ENCODE data around the gene CFAP65. TPM values are rescaled to one million over a fixed set of nuclear protein-coding genes. Genes with fewer than 3 reads are reported as not detected.

CFAP65 gene
- total RNA-seq, 2 donors from 2014 or later, result 0.05 to 1.6 TPM

DNA sequence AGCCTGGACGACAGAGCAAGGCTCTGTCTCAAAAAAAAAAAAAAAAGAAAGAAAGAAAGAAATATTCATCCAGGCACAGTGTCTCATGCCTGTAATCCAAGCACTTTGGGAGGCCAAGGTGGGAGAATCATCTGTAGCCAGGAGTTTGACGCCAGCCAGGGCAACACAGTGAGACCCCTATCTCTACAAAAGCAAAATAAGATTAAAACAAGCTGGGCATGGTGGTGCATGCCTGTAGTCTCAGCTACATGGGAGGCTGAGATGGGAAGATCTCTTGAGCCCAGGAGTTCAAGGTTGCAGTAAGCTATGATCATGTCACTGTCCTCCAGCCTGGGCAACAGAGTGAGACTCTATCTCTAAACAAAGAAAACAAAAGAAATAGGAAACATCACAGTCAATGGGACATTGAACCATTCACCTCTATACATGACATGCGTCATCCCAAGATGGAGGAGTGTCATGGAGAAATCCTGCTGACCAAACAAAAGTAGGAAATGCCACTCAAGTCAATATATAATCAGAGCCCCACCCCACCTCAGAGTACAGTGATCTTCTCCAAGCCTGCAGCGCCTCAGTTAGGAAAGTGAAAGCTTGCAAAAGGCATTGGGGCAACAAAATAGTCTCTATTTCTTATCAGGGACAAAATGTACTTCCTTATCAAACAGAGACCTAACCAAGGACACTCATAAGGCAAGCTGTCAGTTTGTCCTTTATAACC, 66.1 kb downstream of the CFAP65 start:
- Histone ChIP-seq H3K9me3 (no peaks in the 10 kb centered on the region), H3K4me1 (no peaks in the 10 kb centered on the region), H3K27me3 (peaks cover 16% of the 10 kb centered on the region), H3K36me3 (no peaks in the 10 kb centered on the region), H3K27ac (peak overlapping the region; percentile 24), H3K4me3 (no peak overlapping the region), H3K9ac (ENCODE audit: low read depth in 2 of 2, low read length in 2 of 2) (no peak overlapping the region)
- DNase-seq, result peak; percentile 59
- intact Hi-C loops (cut with DNase I), result loop anchor here (5.0 kb wide), 1 partner anchor 98 kb away; no protein-coding TSS in a partner anchor
- TF ChIP-seq, protein P1, sequence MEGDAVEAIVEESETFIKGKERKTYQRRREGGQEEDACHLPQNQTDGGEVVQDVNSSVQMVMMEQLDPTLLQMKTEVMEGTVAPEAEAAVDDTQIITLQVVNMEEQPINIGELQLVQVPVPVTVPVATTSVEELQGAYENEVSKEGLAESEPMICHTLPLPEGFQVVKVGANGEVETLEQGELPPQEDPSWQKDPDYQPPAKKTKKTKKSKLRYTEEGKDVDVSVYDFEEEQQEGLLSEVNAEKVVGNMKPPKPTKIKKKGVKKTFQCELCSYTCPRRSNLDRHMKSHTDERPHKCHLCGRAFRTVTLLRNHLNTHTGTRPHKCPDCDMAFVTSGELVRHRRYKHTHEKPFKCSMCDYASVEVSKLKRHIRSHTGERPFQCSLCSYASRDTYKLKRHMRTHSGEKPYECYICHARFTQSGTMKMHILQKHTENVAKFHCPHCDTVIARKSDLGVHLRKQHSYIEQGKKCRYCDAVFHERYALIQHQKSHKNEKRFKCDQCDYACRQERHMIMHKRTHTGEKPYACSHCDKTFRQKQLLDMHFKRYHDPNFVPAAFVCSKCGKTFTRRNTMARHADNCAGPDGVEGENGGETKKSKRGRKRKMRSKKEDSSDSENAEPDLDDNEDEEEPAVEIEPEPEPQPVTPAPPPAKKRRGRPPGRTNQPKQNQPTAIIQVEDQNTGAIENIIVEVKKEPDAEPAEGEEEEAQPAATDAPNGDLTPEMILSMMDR (IDR thresholded peaks at IDR 0.05), result no peak

DNA sequence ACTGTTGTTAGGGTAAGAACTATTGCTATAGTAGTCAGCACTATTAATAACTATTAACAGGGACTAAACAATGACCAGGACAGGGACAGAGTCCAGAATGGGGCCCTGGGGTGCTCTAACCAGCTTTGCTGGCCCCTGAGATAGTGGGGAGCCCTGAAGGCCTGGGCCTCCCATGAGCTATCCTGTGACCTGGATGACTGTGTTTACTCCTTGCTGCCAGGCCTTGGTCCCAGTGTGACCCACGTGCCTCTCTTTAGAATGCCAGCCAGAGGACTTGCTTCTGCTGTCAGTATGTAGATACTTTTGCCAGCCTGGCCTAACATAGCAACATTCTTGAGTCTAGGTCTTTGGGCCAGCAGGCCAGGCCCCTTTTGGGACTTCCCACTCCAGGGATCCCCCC, 70.4 kb downstream of the CFAP65 start:
- Histone ChIP-seq H3K27me3 (peaks cover 12% of the 10 kb centered on the region), H3K4me1 (no peaks in the 10 kb centered on the region), H3K9ac (ENCODE audit: low read depth in 2 of 2, low read length in 2 of 2) (no peak overlapping the region), H3K27ac (no peak overlapping the region), H3K9me3 (no peaks in the 10 kb centered on the region), H3K36me3 (no peaks in the 10 kb centered on the region), H3K4me3 (no peak overlapping the region)
- DNase-seq, result no peak
- intact Hi-C loops (cut with DNase I), result no loop called here
- TF ChIP-seq, protein P1 (IDR thresholded peaks at IDR 0.05), result no peak

DNA sequence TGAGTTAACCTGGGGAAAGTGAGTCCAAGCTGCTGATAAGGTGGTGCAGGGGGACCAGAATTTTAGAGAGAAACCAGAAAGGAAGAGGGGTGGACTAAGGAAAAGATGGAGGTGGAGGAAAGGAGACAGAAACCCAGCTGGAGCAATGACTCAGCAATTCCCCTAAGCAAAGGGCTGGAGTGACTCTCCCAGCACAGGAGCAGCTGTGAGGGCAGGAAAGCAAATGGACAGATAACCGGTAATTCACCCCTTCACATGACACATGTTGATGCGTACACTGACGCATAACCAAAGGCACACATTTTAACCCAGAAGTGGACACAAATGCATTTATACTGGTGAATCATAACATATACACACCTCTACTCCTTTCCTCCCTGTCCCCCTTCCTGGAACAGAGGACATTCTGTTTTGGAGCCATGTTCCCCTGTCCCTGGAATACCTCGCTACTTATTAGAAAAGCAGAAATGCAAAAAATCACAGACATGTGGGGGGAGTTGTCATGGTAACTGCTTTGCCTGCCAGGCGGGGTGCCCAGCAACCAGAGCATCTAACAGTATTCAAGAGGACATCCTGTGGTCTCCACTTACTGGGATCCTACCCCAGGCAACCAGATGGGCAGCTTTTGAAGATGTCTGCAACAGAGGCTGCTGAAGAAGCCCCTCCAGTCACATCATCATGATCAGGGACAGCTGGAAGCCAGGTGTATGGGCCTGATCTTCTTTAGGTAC, 77.1 kb downstream of the CFAP65 start:
- H3K4me3 ChIP-seq, result no peak overlapping the region
- no peak overlapping the region for H3K9ac ChIP-seq (ENCODE audit: low read depth in 2 of 2, low read length in 2 of 2)
- no peak overlapping the region for H3K27ac ChIP-seq
- no peak for DNase-seq
- H3K36me3 ChIP-seq, result no peaks in the 10 kb centered on the region
- intact Hi-C loops (cut with DNase I), result no loop called here
- H3K4me1 ChIP-seq, result no peaks in the 10 kb centered on the region
- H3K9me3 ChIP-seq, result no peaks in the 10 kb centered on the region
- peaks cover 56% of the 10 kb centered on the region for H3K27me3 ChIP-seq
- TF ChIP-seq, protein P1 (IDR thresholded peaks at IDR 0.05), result no peak

DNA sequence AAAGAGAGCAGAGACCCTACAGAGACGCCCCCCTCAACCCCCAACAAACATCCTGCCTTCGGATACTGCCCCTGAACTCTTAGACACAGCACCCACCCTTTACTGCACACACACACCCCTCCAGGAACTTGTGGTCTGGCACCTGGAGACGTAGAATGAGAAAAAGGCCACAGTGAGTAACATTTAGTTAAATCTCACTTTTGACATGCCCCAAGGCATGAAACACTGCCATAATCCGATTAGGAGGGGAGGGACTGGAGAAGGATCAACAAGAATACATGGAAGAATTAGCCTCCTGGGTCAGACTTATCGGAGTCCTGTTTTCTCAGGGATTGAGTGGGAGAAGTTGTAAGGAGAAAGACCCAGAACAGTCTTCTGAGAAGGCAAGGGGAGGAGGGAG, 77.7 kb downstream of the CFAP65 start:
- Histone ChIP-seq H3K36me3 (no peaks in the 10 kb centered on the region), H3K4me1 (no peaks in the 10 kb centered on the region), H3K4me3 (no peak overlapping the region), H3K9ac (ENCODE audit: low read depth in 2 of 2, low read length in 2 of 2) (no peak overlapping the region), H3K27me3 (peaks cover 59% of the 10 kb centered on the region), H3K9me3 (no peaks in the 10 kb centered on the region), H3K27ac (no peak overlapping the region)
- TF ChIP-seq, protein P1 (IDR thresholded peaks at IDR 0.05), result no peak
- intact Hi-C loops (cut with DNase I), result no loop called here
- DNase-seq, result no peak

DNA sequence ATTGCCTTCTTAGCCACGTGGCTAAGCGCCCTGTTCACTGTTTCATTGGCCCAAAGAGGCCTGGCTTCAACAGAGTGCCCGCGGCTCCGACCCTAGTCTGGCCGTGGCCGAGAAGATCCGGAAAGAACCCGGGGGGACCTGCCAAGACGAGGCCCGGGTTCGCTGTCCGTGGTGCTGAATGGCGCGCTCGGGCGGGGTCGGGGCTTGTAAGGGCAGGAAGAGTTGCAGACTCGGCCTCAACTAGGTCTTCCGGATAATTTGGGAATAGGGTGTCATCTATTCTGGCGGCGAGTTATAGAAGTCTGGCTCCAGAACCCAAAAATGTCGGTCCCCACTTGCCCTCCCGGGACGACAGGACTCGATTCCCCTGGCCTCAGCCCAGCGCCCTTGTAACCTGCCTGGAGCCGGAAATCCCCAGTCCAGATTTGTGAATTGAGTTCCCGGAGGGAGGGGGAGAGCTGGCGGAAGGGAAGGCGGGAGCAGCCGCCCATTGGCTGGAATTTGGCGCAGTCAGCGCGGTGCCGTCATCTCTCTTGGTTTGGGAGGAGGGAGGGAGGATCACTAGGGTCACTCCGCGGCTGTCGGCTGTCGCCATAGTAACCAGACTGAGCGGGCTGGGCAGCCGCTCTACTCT, 78.3 kb downstream of the CFAP65 start:
- TF ChIP-seq, protein P1 (IDR thresholded peaks at IDR 0.05), result no peak
- Histone ChIP-seq H3K4me3 (no peak overlapping the region), H3K36me3 (no peaks in the 10 kb centered on the region), H3K27ac (no peak overlapping the region), H3K9me3 (no peaks in the 10 kb centered on the region), H3K4me1 (no peaks in the 10 kb centered on the region), H3K9ac (ENCODE audit: low read depth in 2 of 2, low read length in 2 of 2) (no peak overlapping the region), H3K27me3 (peaks cover 64% of the 10 kb centered on the region)
- DNase-seq, result peak; percentile 68
- intact Hi-C loops (cut with DNase I), result no loop called here
